CD4-positive, alpha-beta T cell treated with Interferon gamma for 1 hour (primary cell): ENCODE measurements around the gene DDX11.
A peak's percentile ranks its signal among the peaks of the same experiment; 100 is the strongest.
"Not testable (repeated sequence)": the region's sequence is repeated elsewhere in the genome, so short reads cannot be mapped to it uniquely, and the experiment has no call there.

Experiments
- DNase-seq: peaks from one replicate; pipeline ENCODE4 v3.0.0-alpha.2; 2020

DDX11 gene

DNA sequence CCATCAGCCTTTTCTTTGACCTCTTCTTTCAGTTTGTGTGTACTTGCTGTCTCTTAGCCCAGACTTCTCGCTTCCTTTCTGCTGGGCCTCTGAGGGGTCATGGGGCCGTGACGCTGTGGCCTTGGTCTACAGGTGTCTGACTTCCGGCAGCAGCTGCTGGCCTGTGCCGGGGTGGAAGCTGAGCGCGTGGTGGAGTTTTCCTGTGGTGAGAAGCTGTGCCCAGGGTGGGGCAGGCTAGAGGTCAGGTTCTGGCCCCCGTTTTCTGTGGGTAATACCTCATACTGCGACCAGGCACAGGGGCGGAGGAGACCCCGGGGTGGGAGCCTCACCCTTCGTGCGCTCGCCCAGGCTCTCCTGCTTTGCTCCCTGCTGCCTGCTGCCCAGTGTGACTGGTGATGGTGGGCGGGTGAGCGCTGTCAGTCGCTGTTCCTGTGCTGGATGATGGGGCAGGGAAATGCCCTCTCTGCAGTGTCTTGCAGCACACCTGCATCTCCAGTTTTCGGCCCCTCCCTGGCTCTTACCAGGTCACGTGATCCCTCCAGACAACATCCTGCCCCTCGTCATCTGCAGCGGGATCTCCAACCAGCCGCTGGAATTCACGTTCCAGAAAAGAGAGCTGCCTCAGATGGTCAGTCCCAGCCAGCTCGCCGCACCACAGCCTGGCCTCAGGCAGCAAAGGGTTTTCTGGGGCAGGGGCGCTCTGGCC, 27.0 kb downstream of the DDX11 start:
- peak; percentile 18 for DNase-seq

DNA sequence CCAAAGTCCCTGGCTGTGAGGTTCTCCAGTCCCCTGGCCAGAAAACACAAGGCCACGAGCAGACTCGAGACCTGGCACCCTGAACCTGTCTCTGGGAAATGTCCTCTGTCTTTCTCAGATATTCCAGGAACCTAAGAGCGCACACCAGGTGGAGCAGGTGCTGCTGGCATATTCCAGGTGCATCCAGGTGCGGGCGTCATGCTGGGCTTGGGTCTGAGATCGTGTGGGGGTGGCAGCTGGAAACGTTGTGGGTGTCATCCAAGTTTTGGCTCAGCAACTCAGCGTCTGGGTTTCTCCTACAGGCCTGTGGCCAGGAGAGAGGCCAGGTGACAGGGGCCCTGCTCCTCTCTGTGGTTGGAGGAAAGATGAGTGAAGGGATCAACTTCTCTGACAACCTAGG, 28.5 kb downstream of the DDX11 start:
- not testable (repeated sequence) for DNase-seq

DNA sequence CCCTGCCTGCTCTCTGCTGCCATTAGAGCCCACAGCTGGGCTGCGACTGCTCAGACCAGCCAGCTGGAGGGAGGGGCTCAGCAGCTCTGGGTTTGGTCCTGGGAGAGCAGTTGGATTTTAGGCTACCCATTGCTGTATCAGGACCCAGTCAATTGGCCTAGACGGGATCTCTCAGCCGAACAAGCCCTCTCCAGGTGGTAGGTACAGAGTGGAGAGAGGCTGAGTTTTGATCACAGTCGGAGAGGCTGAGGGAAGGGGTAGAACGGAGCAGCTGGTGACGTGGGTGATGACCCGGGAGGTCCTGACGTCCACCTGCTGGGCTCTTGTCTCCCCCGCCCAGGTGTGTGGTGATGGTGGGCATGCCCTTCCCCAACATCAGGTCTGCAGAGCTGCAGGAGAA, 28.9 kb downstream of the DDX11 start:
- DNase-seq = not testable (repeated sequence)

- not testable (repeated sequence) for DNase-seq
These were observed 29.9 kb downstream of the DDX11 start for GRCh38 chr12:31103561-31103975.

GRCh38 chr12:31104220-31104619, 30.6 kb downstream of the DDX11 start:
- DNase-seq = not testable (repeated sequence)

GRCh38 chr12:31104773-31105172, 31.1 kb downstream of the DDX11 start:
- not testable (repeated sequence) for DNase-seq

DNA sequence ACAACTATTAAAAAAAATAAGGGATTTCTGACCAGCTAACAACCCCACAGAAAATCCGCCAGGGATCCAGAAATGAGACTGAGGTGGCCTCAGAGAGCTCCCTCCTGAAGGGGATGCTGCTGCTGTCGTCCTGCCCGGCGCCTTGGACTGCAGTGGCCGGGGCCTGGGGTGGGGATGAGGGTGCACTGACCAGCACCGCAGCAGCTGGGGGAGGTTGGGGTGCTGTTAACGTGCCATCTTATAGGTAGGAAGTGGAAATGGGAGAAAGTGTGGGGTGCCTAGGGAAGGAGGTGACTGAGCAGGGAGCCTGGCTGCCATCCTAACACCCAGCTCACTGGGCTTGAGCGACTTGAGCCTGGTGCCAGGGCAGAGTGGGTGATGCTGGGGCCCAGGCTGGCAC, 32.0 kb downstream of the DDX11 start:
- no peak for DNase-seq

GRCh38 chr12:31106101-31106803, 32.6 kb downstream of the DDX11 start:
- no peak for DNase-seq

- DNase-seq = not testable (repeated sequence)
These were observed 36.1 kb downstream of the DDX11 start for GRCh38 chr12:31109773-31110172.

GRCh38 chr12:31110263-31110662, 36.6 kb downstream of the DDX11 start:
- not testable (repeated sequence) for DNase-seq

DNA sequence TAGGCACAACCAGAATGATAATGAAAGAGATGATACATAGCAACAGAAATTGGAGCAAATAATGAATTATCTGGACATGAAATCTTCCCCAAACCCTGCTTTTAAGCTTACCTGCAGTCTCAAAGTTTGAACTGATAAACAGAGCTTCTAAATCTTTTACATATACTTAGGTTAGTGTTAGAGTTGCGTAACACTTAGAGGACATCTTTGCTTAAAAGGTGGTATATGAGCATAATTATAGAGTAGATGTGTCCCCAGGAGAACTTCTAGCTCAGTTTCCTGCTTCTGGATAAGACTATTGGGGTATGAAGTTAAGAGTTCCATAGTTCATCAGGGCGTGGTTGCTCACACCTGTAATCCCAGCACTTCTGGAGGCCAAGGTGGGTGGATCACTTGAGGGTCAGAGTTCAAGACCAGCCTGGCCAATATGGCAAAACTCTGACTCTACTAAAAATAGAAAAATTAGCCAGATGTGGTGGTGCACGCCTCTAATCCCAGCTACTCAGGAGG, 41.5 kb downstream of the DDX11 start:
- DNase-seq = not testable (repeated sequence)

- not testable (repeated sequence) for DNase-seq
These were observed 43.2 kb downstream of the DDX11 start for GRCh38 chr12:31116846-31117202.

DNA sequence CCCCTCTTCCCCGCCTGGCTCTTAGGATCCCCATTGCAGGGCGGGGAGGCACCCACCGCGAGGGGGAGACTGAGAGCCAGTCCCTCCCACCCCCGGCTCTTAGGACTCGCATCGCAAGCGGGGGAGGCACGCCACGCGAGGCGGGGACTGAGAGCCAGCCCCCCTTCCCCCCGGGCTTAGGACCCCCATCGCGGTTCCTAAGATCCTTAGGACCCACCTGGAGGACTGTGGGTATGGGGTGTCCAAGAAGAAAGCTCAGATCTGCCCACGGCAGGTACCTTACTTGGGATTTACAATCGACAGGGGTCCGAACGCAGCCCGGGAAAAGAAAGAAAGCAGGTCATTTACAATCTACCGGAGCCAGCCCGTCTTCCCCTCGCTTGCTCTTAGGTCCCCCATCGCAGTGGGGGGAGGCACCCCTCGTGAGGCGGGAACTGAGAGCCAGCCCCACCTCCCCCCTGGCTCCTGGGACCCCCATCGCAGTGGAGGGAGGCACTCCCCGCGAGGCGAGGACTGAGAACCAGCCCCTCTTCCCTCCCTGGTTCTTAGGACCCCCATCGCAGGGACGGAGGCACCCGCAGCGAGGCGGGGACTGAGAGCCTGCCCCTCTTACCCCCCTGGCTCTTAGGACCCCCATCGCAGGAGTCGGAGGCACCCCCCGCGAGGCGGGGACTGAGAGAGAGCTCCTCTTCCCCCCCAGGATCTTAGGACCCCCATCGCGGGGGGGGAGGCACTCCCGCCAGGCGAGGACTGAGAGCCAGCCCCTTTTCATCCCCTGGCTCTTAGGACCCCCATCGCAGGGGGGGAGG, 43.7 kb downstream of the DDX11 start:
- DNase-seq = peak; percentile 31

- DNase-seq = peak; percentile 23
These were observed 44.9 kb downstream of the DDX11 start for GRCh38 chr12:31118347-31119191.

- DNase-seq = no peak
These were observed 45.6 kb downstream of the DDX11 start for GRCh38 chr12:31119192-31119802.

DNA sequence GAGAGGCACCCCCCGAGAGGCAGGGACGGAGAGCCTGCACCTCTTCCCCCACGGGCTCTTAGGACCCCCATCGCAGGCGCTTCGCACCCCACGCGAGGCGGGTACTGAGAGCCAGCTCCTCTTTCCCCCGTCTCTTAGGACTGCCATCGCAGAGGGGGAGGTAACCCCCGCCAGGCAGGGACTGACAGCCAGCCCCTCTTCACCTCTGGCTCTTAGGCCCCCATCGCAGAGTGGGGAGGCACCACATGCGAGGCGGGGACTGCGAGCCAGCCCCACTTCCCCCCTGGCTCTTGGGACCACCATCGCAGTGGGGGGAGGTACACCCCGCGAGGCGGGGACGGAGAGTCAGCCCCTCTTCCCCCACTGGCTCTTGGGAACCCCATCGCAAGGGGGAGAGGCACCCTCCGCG, 46.1 kb downstream of the DDX11 start:
- no peak for DNase-seq

GRCh38 chr12:31120392-31121008, 46.8 kb downstream of the DDX11 start:
- DNase-seq = no peak

GRCh38 chr12:31121022-31121728, 47.5 kb downstream of the DDX11 start:
- DNase-seq = not testable (repeated sequence)

DNA sequence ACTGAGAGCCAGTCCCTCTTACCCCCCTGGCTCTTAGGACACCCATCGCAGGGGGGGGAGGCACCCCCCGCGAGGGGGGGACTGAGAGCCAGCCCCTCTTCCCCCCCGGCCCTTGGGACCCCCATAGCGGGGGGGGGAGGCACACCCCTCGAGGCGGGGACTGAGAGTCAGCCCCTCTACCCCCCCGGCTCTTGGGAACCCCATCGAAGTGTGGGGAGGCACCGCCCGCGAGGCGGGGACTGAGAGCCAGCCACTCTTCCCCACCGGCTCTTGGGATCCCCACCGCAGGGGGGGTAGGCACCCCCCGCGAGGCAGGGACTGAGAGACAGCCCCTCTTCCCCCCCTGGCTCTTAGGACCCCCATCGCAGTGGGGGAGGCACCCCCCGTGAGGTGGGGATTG, 48.8 kb downstream of the DDX11 start:
- DNase-seq = no peak

DNA sequence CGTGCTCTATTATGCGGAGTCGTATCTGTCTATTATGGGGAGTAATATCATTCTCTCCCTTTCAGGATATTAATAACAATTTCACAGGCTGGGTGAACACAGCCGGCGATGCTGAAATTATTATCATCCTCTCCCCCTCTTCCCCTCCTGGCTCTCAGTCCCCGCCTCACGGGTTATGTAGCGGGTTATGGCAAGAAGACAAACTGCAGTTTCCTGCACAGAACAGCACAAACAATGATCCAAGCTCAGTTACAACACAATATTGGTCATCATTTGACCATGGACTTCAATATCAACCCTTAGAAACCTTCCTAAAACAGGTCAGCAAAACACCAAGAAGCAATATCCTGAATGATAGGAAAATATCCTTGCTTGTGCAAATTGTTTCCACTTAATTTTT, 50.5 kb downstream of the DDX11 start:
- DNase-seq = not testable (repeated sequence)

GRCh38 chr12:31125171-31125570, 51.5 kb downstream of the DDX11 start:
- DNase-seq = not testable (repeated sequence)
